ENCODE measurements around the gene MAP4K3. TPM values are rescaled to one million over a fixed set of nuclear protein-coding genes. Genes with fewer than 3 reads are reported as not detected.

The MAP4K3 gene
- total and polyA plus RNA-seq, 2 of the 8 experiments (the other 6 are each of a cell fraction or from before 2014, with no cell fraction given): 11.4 to 63.0 TPM

- Histone ChIP-seq H3K18ac (ENCODE audit: extremely low read depth, low read length) (no peak within 1 kb of the TSS), H3K9ac (replicated peaks in 1 of 4; ENCODE audit: extremely low read depth in 1 of 4, low read depth in 3 of 4, low read length in 3 of 4) (no peak within 1 kb of the TSS), H2BK5ac (ENCODE audit: low read depth, low read length) (no peak within 1 kb of the TSS), H3K36me3 (ENCODE audit: control insufficient read depth in 2 of 4, insufficient read depth in 4 of 4, low read length in 3 of 4) (no peaks in the 10 kb centered on the region; a peak in 1 of 8 replicates), H3K56ac (replicated peaks; ENCODE audit: insufficient read length, low read depth, low read length) (no peak within 1 kb of the TSS), H3K79me1 (ENCODE audit: low read depth, low read length) (no peaks in the 10 kb centered on the region), H3K9me3 (ENCODE audit: insufficient read depth in 2 of 2, low read depth in 1 of 2, low read length in 1 of 2) (peaks cover 0 to 7% of the 10 kb centered on the region in 2 experiments; a peak in 1 of 4 replicates), H2BK15ac (ENCODE audit: low read length) (no peak within 1 kb of the TSS), H3K27ac (ENCODE audit: low read depth, low read length) (no peak within 1 kb of the TSS), H3K27me3 (replicated peaks in 1 of 4; ENCODE audit: control insufficient read depth in 3 of 4, extremely low read depth in 1 of 4, insufficient read depth in 3 of 4, low read length in 3 of 4) (no peaks in the 10 kb centered on the region), H3K23me2 (ENCODE audit: low read depth, low read length) (no peaks in the 10 kb centered on the region), H4K5ac (ENCODE audit: insufficient read length, low read depth, low read length) (no peak within 1 kb of the TSS), H3K4me2 (ENCODE audit: insufficient read depth in 1 of 2, low read depth in 2 of 2, low read length in 2 of 2) (no peak within 1 kb of the TSS), H4K91ac (replicated peaks; ENCODE audit: insufficient read length, low read length) (no peak within 1 kb of the TSS), H3K79me2 (ENCODE audit: control insufficient read depth in 1 of 2, insufficient read depth in 2 of 2, low read length in 2 of 2) (no peaks in the 10 kb centered on the region), H3K4ac (replicated peaks; ENCODE audit: insufficient read length, low read depth, low read length) (no peak within 1 kb of the TSS), H2BK120ac (replicated peaks; ENCODE audit: low read depth, low read length) (no peak within 1 kb of the TSS), H3K4me3 (ENCODE audit: extremely low read depth in 1 of 4, insufficient read depth in 2 of 4, low read depth in 3 of 4, low read length in 4 of 4) (no peak within 1 kb of the TSS), H3K4me1 (replicated peaks in 1 of 4; ENCODE audit: control insufficient read depth in 3 of 4, insufficient read depth in 4 of 4, low read length in 3 of 4) (peaks cover 0 to 10% (median under 1%) of the 10 kb centered on the region in 4 experiments; a peak in 2 of 7 replicates), H3K23ac (ENCODE audit: insufficient read length) (no peak within 1 kb of the TSS), H2BK12ac (ENCODE audit: low read depth, low read length) (no peak within 1 kb of the TSS), H4K8ac (ENCODE audit: extremely low read depth, insufficient read depth, low read length) (no peak within 1 kb of the TSS), H2BK20ac (ENCODE audit: low read length) (no peak within 1 kb of the TSS), H2AFZ (ENCODE audit: low read length) (no peak within 1 kb of the TSS), H2AK5ac (ENCODE audit: low read depth, low read length) (no peak within 1 kb of the TSS), H3K14ac (ENCODE audit: insufficient read length) (no peak within 1 kb of the TSS), H4K20me1 (replicated peaks in 1 of 2; ENCODE audit: control insufficient read depth in 1 of 2, insufficient read depth in 2 of 2, low read length in 2 of 2) (no peaks in the 10 kb centered on the region)
- no peak for FAIRE-seq
- WGBS, 2 experiments (ENCODE audit: extremely low coverage in 1 of 2, insufficient coverage in 1 of 2, insufficient read length in 1 of 2, insufficient replicate concordance in 2 of 2, low coverage in 1 of 2, low lambda C conversion rate in 2 of 2, missing lambda C conversion rate in 1 of 2): 92% methylated on average over 30 of the region's 58 CpGs; no CpG with 5 or more reads in 1 of the 2 experiments
- ChIA-PET CTCF (ENCODE audit: partially characterized antibody) (no interaction called here), POLR2A (ENCODE audit: partially characterized antibody) (no interaction called here)
- no peak for DNase-seq (ENCODE audit: low read depth in 1 of 2, low spot score in 2 of 2)
- TF ChIP-seq SP2 (IDR thresholded peaks at IDR 0.05; ENCODE audit: low read length) (no peak), MAFK (IDR thresholded peaks at IDR 0.05; ENCODE audit: low read depth, low read length) (no peak)
These were observed 193.5 kb downstream of the MAP4K3 start, which contains the start of gene CDKL4 for GRCh38 chr2:39243469-39244123. Gene CDKL4 (minus strand): TSS chr2:39243970.
